ENCODE data around the gene TNFRSF19.
"Not testable (repeated sequence)": the region's sequence is repeated elsewhere in the genome, so short reads cannot be mapped to it uniquely, and the experiment has no call there.

The TNFRSF19 gene

GRCh38 chr13:23571431-23571830, 1.2 kb downstream of the TNFRSF19 start:
- no peak for DNase-seq

- DNase-seq = no peak
These were observed 2.6 kb downstream of the TNFRSF19 start for GRCh38 chr13:23572836-23573235.

- no peak for DNase-seq
These were observed 4.4 kb downstream of the TNFRSF19 start for GRCh38 chr13:23574421-23575145.

- no peak for DNase-seq
These were observed 5.4 kb downstream of the TNFRSF19 start for GRCh38 chr13:23575632-23576031.

GRCh38 chr13:23578411-23579071, 8.3 kb downstream of the TNFRSF19 start:
- DNase-seq = peak; percentile 76

- peak; percentile 91 for DNase-seq
These were observed 9.1 kb downstream of the TNFRSF19 start for GRCh38 chr13:23579072-23579895.

GRCh38 chr13:23579896-23580683, 9.9 kb downstream of the TNFRSF19 start:
- DNase-seq = peak; percentile 25

- no peak for DNase-seq
These were observed 10.5 kb downstream of the TNFRSF19 start for GRCh38 chr13:23580684-23581060.

GRCh38 chr13:23583491-23583890, 13.3 kb downstream of the TNFRSF19 start:
- no peak for DNase-seq

- DNase-seq = peak; percentile 58
These were observed 14.1 kb downstream of the TNFRSF19 start for GRCh38 chr13:23584275-23584674.

- DNase-seq = no peak
These were observed 16.1 kb downstream of the TNFRSF19 start for GRCh38 chr13:23586336-23586735.

GRCh38 chr13:23588666-23589065, 18.5 kb downstream of the TNFRSF19 start:
- no peak for DNase-seq

GRCh38 chr13:23592596-23592995, 22.4 kb downstream of the TNFRSF19 start:
- DNase-seq = no peak

- DNase-seq = no peak
These were observed 22.9 kb downstream of the TNFRSF19 start for GRCh38 chr13:23593148-23593547.

- DNase-seq = not testable (repeated sequence)
These were observed 24.1 kb downstream of the TNFRSF19 start for GRCh38 chr13:23594290-23594689.

GRCh38 chr13:23598369-23598768, 28.2 kb downstream of the TNFRSF19 start:
- DNase-seq = peak; percentile 81

- DNase-seq = no peak
These were observed 29.1 kb downstream of the TNFRSF19 start for GRCh38 chr13:23599083-23599925.

- no peak for DNase-seq
These were observed 29.9 kb downstream of the TNFRSF19 start for GRCh38 chr13:23600100-23600499.

- no peak for DNase-seq
These were observed 30.3 kb downstream of the TNFRSF19 start for GRCh38 chr13:23600534-23600933.

GRCh38 chr13:23605831-23606230, 35.6 kb downstream of the TNFRSF19 start:
- DNase-seq = no peak

GRCh38 chr13:23608138-23608537, 37.9 kb downstream of the TNFRSF19 start:
- DNase-seq = no peak
